NCI-H187 treated with DMSO at 0.1 percent for 48 hours (cell line): ENCODE data around the gene ACY1.

ENCODE experiments used
- DNase-seq: peaks from one replicate; lab custom pipeline; 2025; lab: John Stamatoyannopoulos, UW

The ACY1 gene

GRCh38 chr3:51963951-51964451, 19.3 kb upstream of the ACY1 start:
- DNase-seq = no peak

GRCh38 chr3:51964521-51964920, 18.8 kb upstream of the ACY1 start:
- no peak for DNase-seq

- DNase-seq = no peak
These were observed 17.3 kb upstream of the ACY1 start for GRCh38 chr3:51966016-51966415.

- DNase-seq = no peak
These were observed 16.8 kb upstream of the ACY1 start for GRCh38 chr3:51966486-51966885.

GRCh38 chr3:51966922-51967383, 16.4 kb upstream of the ACY1 start:
- no peak for DNase-seq

- DNase-seq = no peak
These were observed 15.8 kb upstream of the ACY1 start, which contains the start of gene PCBP4 for GRCh38 chr3:51967384-51968169. Gene PCBP4 (minus strand): TSS chr3:51967454. CDS start chr3:51961240, 6,214 bp downstream.

GRCh38 chr3:51968170-51968775, 15.1 kb upstream of the ACY1 start:
- no peak for DNase-seq

GRCh38 chr3:51968883-51969678, 14.3 kb upstream of the ACY1 start:
- no peak for DNase-seq

- DNase-seq = no peak
These were observed 13.5 kb upstream of the ACY1 start for GRCh38 chr3:51969841-51970240.

GRCh38 chr3:51970606-51971300, 12.6 kb upstream of the ACY1 start:
- no peak for DNase-seq

GRCh38 chr3:51971350-51971749, 12.0 kb upstream of the ACY1 start:
- DNase-seq = no peak

GRCh38 chr3:51974277-51974962, 8.9 kb upstream of the ACY1 start:
- no peak for DNase-seq

- DNase-seq = no peak
These were observed 8.1 kb upstream of the ACY1 start, which contains the start of gene ABHD14A for GRCh38 chr3:51974963-51975851. Gene ABHD14A (plus strand): TSS chr3:51975064. CDS start chr3:51975136, 72 bp downstream.

GRCh38 chr3:51975852-51976549, 7.3 kb upstream of the ACY1 start:
- no peak for DNase-seq

- no peak for DNase-seq
These were observed 5.7 kb upstream of the ACY1 start for GRCh38 chr3:51977446-51978142.

GRCh38 chr3:51978143-51978502, 5.2 kb upstream of the ACY1 start:
- DNase-seq = no peak

- DNase-seq = no peak
These were observed 3.1 kb upstream of the ACY1 start for GRCh38 chr3:51980253-51980652.

- no peak for DNase-seq
These were observed 940 bp upstream of the ACY1 start for GRCh38 chr3:51982352-51982837.
